Measurements from ENCODE around the gene RUFY1. TPM values are rescaled to one million over a fixed set of nuclear protein-coding genes. Genes with fewer than 3 reads are reported as not detected.

Gene RUFY1
- total and polyA plus RNA-seq, 2 donors (not counting 3 experiments of a cell fraction or from before 2014, with no cell fraction given): 25.6 to 44.9 TPM

DNA sequence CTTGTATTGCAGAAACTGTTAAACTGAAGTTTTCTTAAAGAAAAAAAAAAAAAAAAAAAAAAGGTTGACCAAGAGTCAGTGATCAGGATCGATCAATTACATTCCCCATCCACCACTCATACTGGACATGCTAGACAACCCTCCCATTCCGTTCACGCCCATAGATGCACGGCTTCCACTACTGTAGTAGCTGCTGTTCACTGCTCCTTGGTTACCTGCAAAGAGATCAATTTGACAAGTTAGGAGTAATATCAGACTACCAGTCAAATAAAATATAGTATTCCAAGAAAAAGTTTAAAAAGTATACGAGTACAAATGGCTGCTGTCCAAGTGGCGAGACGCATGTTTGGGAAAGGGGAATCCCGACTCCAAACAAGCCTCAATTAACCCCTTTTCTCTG lies 64.4 kb downstream of the RUFY1 start:
- Histone ChIP-seq H3K36me3 (ENCODE audit: control insufficient read depth in 2 of 2, extremely low read depth in 1 of 2, insufficient read depth in 2 of 2, low read length in 2 of 2) (peaks cover 59% of the 10 kb centered on the region in 2 experiments), H3K27me3 (ENCODE audit: control insufficient read depth in 2 of 2, insufficient read depth in 2 of 2, low read length in 2 of 2) (no peaks in the 10 kb centered on the region), H3K27ac (ENCODE audit: insufficient read depth, low read depth, low read length) (no peak overlapping the region), H4K20me1 (replicated peaks; ENCODE audit: control insufficient read depth, extremely low read depth, insufficient read depth, low read length) (peaks cover 32% of the 10 kb centered on the region), H3K4me3 (replicated peaks in 1 of 3; ENCODE audit: insufficient read depth in 1 of 3, low read depth in 1 of 3, low read length in 3 of 3) (no peak overlapping the region), H3K4me1 (ENCODE audit: control insufficient read depth, extremely low read depth, insufficient read depth, low read length) (peaks cover 28% of the 10 kb centered on the region), H3K9ac (replicated peaks; ENCODE audit: extremely low read depth, insufficient read depth, low read length) (no peak overlapping the region), H3K9me3 (replicated peaks; ENCODE audit: control insufficient read depth, insufficient read depth, low read length) (no peaks in the 10 kb centered on the region), H3K4me2 (ENCODE audit: insufficient read depth, low read length) (no peak overlapping the region), H3K79me2 (ENCODE audit: control insufficient read depth, insufficient read depth, low read length) (peaks cover 60% of the 10 kb centered on the region), H2AFZ (ENCODE audit: low read depth, low read length) (no peak overlapping the region), H3K9me1 (replicated peaks; ENCODE audit: control insufficient read depth, extremely low read depth, insufficient read depth, low read length) (no peaks in the 10 kb centered on the region)
- no peak for DNase-seq (ENCODE audit: low read depth, low spot score)
- BruUV-seq (replicated peaks): no TSS peak
- intact Hi-C loops (cut with micrococcal nuclease): no loop called here
- ChIA-PET POLR2A (interaction anchor here (3.8 kb wide), 1 partner anchor 9 kb away, joined by 30 read pairs; the partner anchor contains the start of gene HNRNPH1), CTCF (interaction anchor here (0.6 kb wide), 1 partner anchor 240 kb away, joined by 3 read pairs; no protein-coding TSS in a partner anchor)
- FAIRE-seq: no peak
- dilution Hi-C loops (cut with MboI; ENCODE audit: extremely low pct_ligation_motif_present, low sequenced_read_pairs): no loop called here
- no peak for TF ChIP-seq FOS (IDR thresholded peaks at IDR 0.05; ENCODE audit: borderline replicate concordance, insufficient read depth, low read length)
- no peak for TF ChIP-seq GATA2 (IDR thresholded peaks at IDR 0.05; ENCODE audit: insufficient read depth, insufficient read length, low read depth, low read length)
- TF ChIP-seq POLR2A (IDR thresholded peaks at IDR 0.05; ENCODE audit: low read depth, low read length): no peak
- TF ChIP-seq POLR2AphosphoS5 (IDR thresholded peaks at IDR 0.05; ENCODE audit: insufficient read depth, low read depth, low read length): no peak
- TF ChIP-seq, protein P1, sequence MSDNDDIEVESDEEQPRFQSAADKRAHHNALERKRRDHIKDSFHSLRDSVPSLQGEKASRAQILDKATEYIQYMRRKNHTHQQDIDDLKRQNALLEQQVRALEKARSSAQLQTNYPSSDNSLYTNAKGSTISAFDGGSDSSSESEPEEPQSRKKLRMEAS (IDR thresholded peaks at IDR 0.05; ENCODE audit: insufficient read depth, insufficient read length): no peak
- no peak for TF ChIP-seq JUN (IDR thresholded peaks at IDR 0.05; ENCODE audit: borderline replicate concordance, insufficient read depth, insufficient read length, low read depth)
- TF ChIP-seq MYC (IDR thresholded peaks at IDR 0.05; ENCODE audit: low read depth, low read length): no peak
- TF ChIP-seq EZH2 (IDR thresholded peaks at IDR 0.05; ENCODE audit: borderline replicate concordance, low read depth, low read length, severe bottlenecking): no peak
- TF ChIP-seq, protein P2, sequence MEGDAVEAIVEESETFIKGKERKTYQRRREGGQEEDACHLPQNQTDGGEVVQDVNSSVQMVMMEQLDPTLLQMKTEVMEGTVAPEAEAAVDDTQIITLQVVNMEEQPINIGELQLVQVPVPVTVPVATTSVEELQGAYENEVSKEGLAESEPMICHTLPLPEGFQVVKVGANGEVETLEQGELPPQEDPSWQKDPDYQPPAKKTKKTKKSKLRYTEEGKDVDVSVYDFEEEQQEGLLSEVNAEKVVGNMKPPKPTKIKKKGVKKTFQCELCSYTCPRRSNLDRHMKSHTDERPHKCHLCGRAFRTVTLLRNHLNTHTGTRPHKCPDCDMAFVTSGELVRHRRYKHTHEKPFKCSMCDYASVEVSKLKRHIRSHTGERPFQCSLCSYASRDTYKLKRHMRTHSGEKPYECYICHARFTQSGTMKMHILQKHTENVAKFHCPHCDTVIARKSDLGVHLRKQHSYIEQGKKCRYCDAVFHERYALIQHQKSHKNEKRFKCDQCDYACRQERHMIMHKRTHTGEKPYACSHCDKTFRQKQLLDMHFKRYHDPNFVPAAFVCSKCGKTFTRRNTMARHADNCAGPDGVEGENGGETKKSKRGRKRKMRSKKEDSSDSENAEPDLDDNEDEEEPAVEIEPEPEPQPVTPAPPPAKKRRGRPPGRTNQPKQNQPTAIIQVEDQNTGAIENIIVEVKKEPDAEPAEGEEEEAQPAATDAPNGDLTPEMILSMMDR (IDR thresholded peaks at IDR 0.05; ENCODE audit: extremely low read depth in 1 of 2, insufficient read depth in 1 of 2, low read depth in 1 of 2, low read length in 2 of 2): no peak

Data from endothelial cell of umbilical vein (primary cell).